ENCODE measurements around the gene EPB41.

The EPB41 gene

GRCh38 chr1:29164588-29164987 is 250.2 kb downstream of the EPB41 start:
- CTCF ChIA-PET = no interaction called here
- DNase-seq (ENCODE audit: extremely low spot score) = no peak
- no peak for TF ChIP-seq HDGF (IDR thresholded peaks at IDR 0.05; ENCODE audit: borderline replicate concordance)
- no peak for TF ChIP-seq NFRKB (IDR thresholded peaks at IDR 0.05)
- TF ChIP-seq CTBP1 (IDR thresholded peaks at IDR 0.05; ENCODE audit: borderline replicate concordance) = no peak
- TF ChIP-seq ELF4 (IDR thresholded peaks at IDR 0.05) = no peak
- TF ChIP-seq SUZ12 (IDR thresholded peaks at IDR 0.05) = no peak
- TF ChIP-seq PKNOX1 (IDR thresholded peaks at IDR 0.05) = no peak
- TF ChIP-seq BHLHE40 (IDR thresholded peaks at IDR 0.05; ENCODE audit: borderline replicate concordance) = no peak
- TF ChIP-seq L3MBTL2 (conservative IDR thresholded peaks at IDR 0.05) = no peak
- TF ChIP-seq ARNT (IDR thresholded peaks at IDR 0.05) = no peak
- TF ChIP-seq FOXA1 (IDR thresholded peaks at IDR 0.05) = no peak
- TF ChIP-seq FOXK2 (IDR thresholded peaks at IDR 0.05) = no peak
- TF ChIP-seq ZNF384 (IDR thresholded peaks at IDR 0.05) = no peak
- TF ChIP-seq TARDBP (IDR thresholded peaks at IDR 0.05) = no peak
- no peak for TF ChIP-seq LEF1 (IDR thresholded peaks at IDR 0.05; ENCODE audit: borderline replicate concordance)
- no peak for TF ChIP-seq FOXM1 (IDR thresholded peaks at IDR 0.05; ENCODE audit: borderline replicate concordance)
- TF ChIP-seq SP1 (IDR thresholded peaks at IDR 0.05) = no peak
- POLR2A ChIA-PET = interaction anchor here (1.0 kb wide), 1 partner anchor 40 kb away, joined by 3 read pairs; no protein-coding TSS in a partner anchor

GRCh38 chr1:29166291-29166878 is 252.0 kb downstream of the EPB41 start:
- ChIA-PET CTCF (interaction anchor here (1.3 kb wide), 1 partner anchor 15 kb away, joined by 3 read pairs; the partner anchor contains the start of gene SRSF4), POLR2A (interaction anchor here (1.2 to 2.3 kb wide), 3 partner anchors 9 to 16 kb away, joined by 3 to 27 read pairs (median 3); partner anchors contain the start of gene SRSF4)
- DNase-seq (ENCODE audit: extremely low spot score) = no peak
- TF ChIP-seq SUZ12 (IDR thresholded peaks at IDR 0.05) = no peak
- no peak for TF ChIP-seq FOXK2 (IDR thresholded peaks at IDR 0.05)
- no peak for TF ChIP-seq L3MBTL2 (conservative IDR thresholded peaks at IDR 0.05)
- TF ChIP-seq ZNF384 (IDR thresholded peaks at IDR 0.05) = no peak
- no peak for TF ChIP-seq ELF4 (IDR thresholded peaks at IDR 0.05)
- no peak for TF ChIP-seq PKNOX1 (IDR thresholded peaks at IDR 0.05)
- no peak for TF ChIP-seq NFRKB (IDR thresholded peaks at IDR 0.05)
- no peak for TF ChIP-seq HDGF (IDR thresholded peaks at IDR 0.05; ENCODE audit: borderline replicate concordance)
- no peak for TF ChIP-seq ARNT (IDR thresholded peaks at IDR 0.05)
- no peak for TF ChIP-seq CTBP1 (IDR thresholded peaks at IDR 0.05; ENCODE audit: borderline replicate concordance)
- TF ChIP-seq SP1 (IDR thresholded peaks at IDR 0.05) = no peak
- TF ChIP-seq FOXM1 (IDR thresholded peaks at IDR 0.05; ENCODE audit: borderline replicate concordance) = no peak
- no peak for TF ChIP-seq FOXA1 (IDR thresholded peaks at IDR 0.05)
- TF ChIP-seq TARDBP (IDR thresholded peaks at IDR 0.05) = no peak
- no peak for TF ChIP-seq BHLHE40 (IDR thresholded peaks at IDR 0.05; ENCODE audit: borderline replicate concordance)

- POLR2A ChIA-PET = interaction anchor here (2.3 kb wide), 1 partner anchor 14 kb away, joined by 27 read pairs; the partner anchor contains the start of gene SRSF4
- no peak for DNase-seq (ENCODE audit: extremely low spot score)
- CTCF ChIA-PET = interaction anchor here (0.6 kb wide), 1 partner anchor 918 kb away, joined by 4 read pairs; no protein-coding TSS in a partner anchor
- no peak for TF ChIP-seq ELF4 (IDR thresholded peaks at IDR 0.05)
- no peak for TF ChIP-seq BHLHE40 (IDR thresholded peaks at IDR 0.05; ENCODE audit: borderline replicate concordance)
- TF ChIP-seq L3MBTL2 (conservative IDR thresholded peaks at IDR 0.05) = no peak
- no peak for TF ChIP-seq CTBP1 (IDR thresholded peaks at IDR 0.05; ENCODE audit: borderline replicate concordance)
- no peak for TF ChIP-seq TARDBP (IDR thresholded peaks at IDR 0.05)
- no peak for TF ChIP-seq HDGF (IDR thresholded peaks at IDR 0.05; ENCODE audit: borderline replicate concordance)
- no peak for TF ChIP-seq ZNF384 (IDR thresholded peaks at IDR 0.05)
- TF ChIP-seq SUZ12 (IDR thresholded peaks at IDR 0.05) = no peak
Observed at GRCh38 chr1:29167904-29168303, 253.5 kb downstream of the EPB41 start.
